GM19452 (cell line): ENCODE data around the gene VAC14.

Experiments used
- ATAC-seq: cut with Tn5 transposase; IDR thresholded peaks from one replicate; pipeline ENCODE4 v1.9.1; 2021; ENCODE audit not compliant: unreplicated experiment

Gene VAC14

GRCh38 chr16:70786020-70786755 is 14.8 kb downstream of the VAC14 start:
- ATAC-seq = no peak

- ATAC-seq = no peak
Observed at GRCh38 chr16:70784692-70785555, 16.0 kb downstream of the VAC14 start.

- no peak for ATAC-seq
Observed at GRCh38 chr16:70782237-70782636, 18.7 kb downstream of the VAC14 start.

- no peak for ATAC-seq
Observed at GRCh38 chr16:70781800-70782199, 19.2 kb downstream of the VAC14 start.

- no peak for ATAC-seq
Observed at GRCh38 chr16:70780546-70780945, 20.4 kb downstream of the VAC14 start.

- ATAC-seq = no peak
Observed at GRCh38 chr16:70779361-70779760, 21.6 kb downstream of the VAC14 start.

GRCh38 chr16:70778901-70779309 is 22.1 kb downstream of the VAC14 start:
- ATAC-seq = no peak

- ATAC-seq = no peak
Observed at GRCh38 chr16:70777973-70778406, 23.0 kb downstream of the VAC14 start.

- ATAC-seq = no peak
Observed at GRCh38 chr16:70777496-70777895, 23.5 kb downstream of the VAC14 start.

GRCh38 chr16:70775399-70775798 is 25.6 kb downstream of the VAC14 start:
- no peak for ATAC-seq

- no peak for ATAC-seq
Observed at GRCh38 chr16:70774261-70774660, 26.7 kb downstream of the VAC14 start.

GRCh38 chr16:70772493-70772892 is 28.5 kb downstream of the VAC14 start:
- ATAC-seq = no peak

- peak; percentile 58 for ATAC-seq
Observed at GRCh38 chr16:70770626-70771552, 30.1 kb downstream of the VAC14 start.

GRCh38 chr16:70770291-70770625 is 30.7 kb downstream of the VAC14 start:
- no peak for ATAC-seq

GRCh38 chr16:70769761-70770160 is 31.2 kb downstream of the VAC14 start:
- no peak for ATAC-seq

- ATAC-seq = no peak
Observed at GRCh38 chr16:70769131-70769530, 31.8 kb downstream of the VAC14 start.

- no peak for ATAC-seq
Observed at GRCh38 chr16:70768203-70768580, 32.8 kb downstream of the VAC14 start.

- ATAC-seq = no peak
Observed at GRCh38 chr16:70767377-70768202, 33.4 kb downstream of the VAC14 start.

GRCh38 chr16:70766658-70767057 is 34.3 kb downstream of the VAC14 start:
- no peak for ATAC-seq

- no peak for ATAC-seq
Observed at GRCh38 chr16:70766176-70766575, 34.8 kb downstream of the VAC14 start.
